ENCODE measurements around the gene ABAT. TPM values are rescaled to one million over a fixed set of nuclear protein-coding genes. Genes with fewer than 3 reads are reported as not detected.

Gene ABAT
- total RNA-seq, 1 donor from 2014 or later, result 21.4 TPM

DNA sequence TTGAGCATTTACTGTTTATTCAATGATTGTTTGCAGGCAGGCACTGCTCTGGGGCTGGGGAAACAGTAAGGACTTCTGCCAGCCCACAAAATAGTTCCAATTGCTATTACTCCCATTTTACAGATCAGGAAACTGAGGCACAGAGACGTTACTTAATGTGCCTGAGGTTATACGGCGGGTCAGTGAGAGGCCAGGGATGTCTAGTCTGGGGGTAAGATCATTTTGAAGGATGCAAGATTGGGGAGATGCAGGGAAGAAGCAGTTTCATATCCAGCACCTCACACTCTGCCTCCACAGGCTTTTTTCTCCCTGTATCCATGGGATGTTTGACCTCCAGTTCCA is 46.5 kb downstream of the ABAT start:
- H3K27me3 Mint-ChIP-seq (ENCODE audit: low read depth), result no peaks in the 10 kb centered on the region
- TF ChIP-seq, protein P1, sequence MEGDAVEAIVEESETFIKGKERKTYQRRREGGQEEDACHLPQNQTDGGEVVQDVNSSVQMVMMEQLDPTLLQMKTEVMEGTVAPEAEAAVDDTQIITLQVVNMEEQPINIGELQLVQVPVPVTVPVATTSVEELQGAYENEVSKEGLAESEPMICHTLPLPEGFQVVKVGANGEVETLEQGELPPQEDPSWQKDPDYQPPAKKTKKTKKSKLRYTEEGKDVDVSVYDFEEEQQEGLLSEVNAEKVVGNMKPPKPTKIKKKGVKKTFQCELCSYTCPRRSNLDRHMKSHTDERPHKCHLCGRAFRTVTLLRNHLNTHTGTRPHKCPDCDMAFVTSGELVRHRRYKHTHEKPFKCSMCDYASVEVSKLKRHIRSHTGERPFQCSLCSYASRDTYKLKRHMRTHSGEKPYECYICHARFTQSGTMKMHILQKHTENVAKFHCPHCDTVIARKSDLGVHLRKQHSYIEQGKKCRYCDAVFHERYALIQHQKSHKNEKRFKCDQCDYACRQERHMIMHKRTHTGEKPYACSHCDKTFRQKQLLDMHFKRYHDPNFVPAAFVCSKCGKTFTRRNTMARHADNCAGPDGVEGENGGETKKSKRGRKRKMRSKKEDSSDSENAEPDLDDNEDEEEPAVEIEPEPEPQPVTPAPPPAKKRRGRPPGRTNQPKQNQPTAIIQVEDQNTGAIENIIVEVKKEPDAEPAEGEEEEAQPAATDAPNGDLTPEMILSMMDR (IDR thresholded peaks at IDR 0.05; ENCODE audit: unreplicated experiment), result no peak
- H3K4me1 Mint-ChIP-seq, result peaks cover 8% of the 10 kb centered on the region
- no peak for DNase-seq (ENCODE audit: low spot score in 2 of 2, unreplicated experiment in 2 of 2)
- H3K9me3 Mint-ChIP-seq, result peaks cover 3% of the 10 kb centered on the region
- no peak overlapping the region for H3K27ac Mint-ChIP-seq
- H3K4me3 Mint-ChIP-seq, result no peak overlapping the region
- peaks cover 6% of the 10 kb centered on the region for H3K36me3 Mint-ChIP-seq

DNA sequence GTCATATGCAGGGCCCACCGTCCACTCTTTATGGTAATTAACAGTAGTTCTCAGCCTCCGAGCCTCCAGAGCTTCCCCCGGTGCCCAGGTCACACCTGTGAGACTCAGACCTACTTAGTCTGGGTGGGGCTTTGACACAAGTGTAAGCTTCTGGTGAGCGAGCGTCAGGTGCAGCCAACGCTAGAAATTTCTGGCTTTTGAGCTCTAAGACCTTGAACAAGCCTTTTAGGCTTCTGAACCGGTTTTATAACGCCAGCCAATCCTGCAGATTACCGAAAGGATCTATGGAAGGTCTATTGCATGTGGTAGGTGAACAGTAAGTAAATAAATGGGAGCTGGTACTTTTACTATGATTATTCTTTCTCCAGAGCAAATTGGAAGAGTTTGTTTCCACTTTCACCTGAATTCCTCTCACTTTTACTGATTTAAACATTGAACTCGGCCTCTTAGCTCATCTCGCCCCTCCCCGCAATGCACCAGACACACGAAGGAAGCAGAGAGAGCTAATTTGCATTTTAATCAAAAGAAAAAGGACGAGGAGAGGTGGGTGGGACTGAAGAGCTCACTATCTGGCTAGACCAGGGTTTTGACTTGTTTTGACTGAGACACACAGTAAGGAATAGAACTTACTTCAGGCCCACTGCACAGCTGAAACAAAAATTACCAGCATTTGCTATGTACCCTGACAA is 47.1 kb downstream of the ABAT start:
- Mint-ChIP-seq H3K36me3 (peaks cover 6% of the 10 kb centered on the region), H3K27me3 (ENCODE audit: low read depth) (no peaks in the 10 kb centered on the region), H3K27ac (peak overlapping the region; percentile 52), H3K4me3 (no peak overlapping the region), H3K9me3 (peaks cover 3% of the 10 kb centered on the region), H3K4me1 (peaks cover 8% of the 10 kb centered on the region)
- DNase-seq (ENCODE audit: low spot score in 2 of 2, unreplicated experiment in 2 of 2), result no peak
- TF ChIP-seq, protein P1 (IDR thresholded peaks at IDR 0.05; ENCODE audit: unreplicated experiment), result no peak

DNA sequence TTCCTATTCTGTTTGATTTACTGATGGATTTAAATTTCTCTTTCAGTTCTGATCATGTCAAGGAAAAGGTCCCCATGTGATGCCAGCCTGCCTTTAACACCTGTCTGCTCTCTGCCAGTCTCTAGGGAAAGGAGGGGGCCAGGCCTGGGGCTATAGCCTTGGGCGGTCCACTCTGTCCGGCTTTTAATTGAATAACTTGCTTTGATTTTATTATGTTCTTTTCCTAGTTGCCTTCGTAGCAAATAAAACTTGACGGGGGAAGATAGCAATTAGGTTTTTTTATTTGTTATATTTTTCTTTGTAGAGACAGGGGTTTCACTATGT is 47.6 kb downstream of the ABAT start:
- no peak for DNase-seq (ENCODE audit: low spot score in 2 of 2, unreplicated experiment in 2 of 2)
- TF ChIP-seq, protein P1 (IDR thresholded peaks at IDR 0.05; ENCODE audit: unreplicated experiment), result no peak
- peaks cover 3% of the 10 kb centered on the region for H3K9me3 Mint-ChIP-seq
- peaks cover 6% of the 10 kb centered on the region for H3K36me3 Mint-ChIP-seq
- peaks cover 8% of the 10 kb centered on the region for H3K4me1 Mint-ChIP-seq
- no peaks in the 10 kb centered on the region for H3K27me3 Mint-ChIP-seq (ENCODE audit: low read depth)
- no peak overlapping the region for H3K27ac Mint-ChIP-seq
- H3K4me3 Mint-ChIP-seq, result no peak overlapping the region

DNA sequence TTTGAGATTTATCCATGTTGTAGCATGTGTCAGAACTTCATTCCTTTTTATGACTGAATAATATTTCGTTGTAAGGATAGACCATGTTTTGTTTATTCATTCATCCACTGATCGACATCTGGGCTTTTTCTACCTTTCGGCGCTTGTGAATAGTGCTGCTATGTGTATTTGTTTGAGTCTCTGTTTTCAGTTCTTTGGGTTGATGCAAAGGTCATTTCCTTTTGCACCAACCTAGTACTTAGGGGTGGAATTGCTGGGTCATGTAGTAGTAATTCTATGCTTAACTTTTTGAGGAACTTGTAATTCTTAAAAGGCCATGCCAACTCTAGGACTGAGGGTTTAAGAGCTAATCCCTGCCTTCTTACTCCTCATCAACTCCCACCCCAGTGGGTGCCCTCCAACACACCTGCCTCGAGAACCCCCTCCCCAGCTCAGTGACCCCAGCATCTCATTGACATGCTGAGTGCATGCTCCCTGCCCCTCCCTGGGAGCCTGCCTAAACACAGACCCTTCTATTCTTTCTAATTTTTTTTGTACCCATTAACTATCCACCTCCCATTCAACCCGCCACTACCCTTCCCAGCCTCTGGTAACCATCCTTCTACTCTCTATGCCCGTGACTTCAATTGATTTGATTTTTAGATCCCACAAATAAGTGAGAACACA is 51.2 kb downstream of the ABAT start:
- Mint-ChIP-seq H3K36me3 (peaks cover 3% of the 10 kb centered on the region), H3K27me3 (ENCODE audit: low read depth) (no peaks in the 10 kb centered on the region), H3K27ac (no peak overlapping the region), H3K9me3 (no peaks in the 10 kb centered on the region), H3K4me1 (peaks cover 10% of the 10 kb centered on the region), H3K4me3 (no peak overlapping the region)
- no peak for DNase-seq (ENCODE audit: low spot score in 2 of 2, unreplicated experiment in 2 of 2)
- TF ChIP-seq, protein P1 (IDR thresholded peaks at IDR 0.05; ENCODE audit: unreplicated experiment), result no peak

DNA sequence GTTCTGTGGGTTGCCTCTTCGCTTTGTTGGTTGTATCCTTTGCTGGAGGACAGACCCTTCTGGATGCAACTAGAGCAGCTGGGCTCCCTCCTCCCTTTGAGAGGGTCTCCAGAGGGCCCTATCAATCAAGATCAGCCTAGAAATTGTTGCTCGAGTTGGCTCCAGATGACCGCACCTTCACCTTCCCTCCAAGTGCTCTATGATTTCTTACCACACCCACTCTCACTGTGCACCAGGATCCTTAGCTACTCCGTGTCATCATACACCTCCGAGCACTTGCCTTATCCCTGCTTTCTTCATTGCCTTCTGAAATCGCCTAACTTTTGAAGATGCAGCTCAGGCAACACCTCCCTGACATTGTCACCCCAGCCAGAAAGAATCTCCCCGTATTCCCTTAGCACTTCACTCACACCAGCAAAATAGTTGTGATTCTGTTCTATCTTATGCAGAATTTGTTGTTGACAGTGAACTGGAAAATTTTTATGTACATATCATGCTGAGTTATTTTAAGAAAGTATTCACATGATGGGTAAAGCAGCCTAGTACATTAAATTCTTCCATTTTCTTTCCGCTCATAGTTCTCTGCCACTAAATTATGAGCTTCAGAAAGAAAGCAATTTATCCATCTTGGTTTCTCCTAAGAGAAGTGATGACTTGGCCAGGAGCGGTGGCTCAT is 52.9 kb downstream of the ABAT start:
- H3K9me3 Mint-ChIP-seq, result no peaks in the 10 kb centered on the region
- peaks cover 2% of the 10 kb centered on the region for H3K4me1 Mint-ChIP-seq
- H3K36me3 Mint-ChIP-seq, result peaks cover 5% of the 10 kb centered on the region
- DNase-seq (ENCODE audit: low spot score in 2 of 2, unreplicated experiment in 2 of 2), result no peak
- TF ChIP-seq, protein P1 (IDR thresholded peaks at IDR 0.05; ENCODE audit: unreplicated experiment), result no peak
- no peak overlapping the region for H3K4me3 Mint-ChIP-seq
- H3K27me3 Mint-ChIP-seq (ENCODE audit: low read depth), result no peaks in the 10 kb centered on the region
- no peak overlapping the region for H3K27ac Mint-ChIP-seq
